Adipose tissue (tissue), 3 donors: ENCODE results near the gene SEMA4G. TPM values are rescaled to one million over a fixed set of nuclear protein-coding genes. Genes with fewer than 3 reads are reported as not detected.
"Not testable (repeated sequence)": the region's sequence is repeated elsewhere in the genome, so short reads cannot be mapped to it uniquely, and the experiment has no call there.

Source experiments
- H3K27ac ChIP-seq: one replicate; pipeline ENCODE4 v1.5.1; 2013; ENCODE audit warnings: low read depth, low read length
- WGBS, 3 donors: extraction: QIAGEN DNeasy Blood & Tissue Kit; methylation state at CpG; one replicate each; pipeline ENCODE4 v1.1.7; 2013; 5-methylcytosine and 5-hydroxymethylcytosine counted together
- polyA plus RNA-seq, 3 donors: library from polyadenylated mRNA; stranded (reverse); fragments of 200-250 nt; gene quantifications; one replicate each; pipeline ENCODE4 v1.2.3, GENCODE V29; 2013
- donor health status: healthy with polysubstance abuse.
- donor health status: Bipolar disorder and iron deficiency.
- donor health status: healthy.

The SEMA4G gene
- polyA plus RNA-seq, 3 donors: 1.6 to 10.0 (median 2.3) TPM

- 23 to 45% (median 43%) methylated on average over 13 of the region's 13 CpGs for WGBS, 3 donors
- no peak overlapping the region for H3K27ac ChIP-seq
These were observed 991 bp downstream of the SEMA4G start for GRCh38 chr10:100970076-100970913.

DNA sequence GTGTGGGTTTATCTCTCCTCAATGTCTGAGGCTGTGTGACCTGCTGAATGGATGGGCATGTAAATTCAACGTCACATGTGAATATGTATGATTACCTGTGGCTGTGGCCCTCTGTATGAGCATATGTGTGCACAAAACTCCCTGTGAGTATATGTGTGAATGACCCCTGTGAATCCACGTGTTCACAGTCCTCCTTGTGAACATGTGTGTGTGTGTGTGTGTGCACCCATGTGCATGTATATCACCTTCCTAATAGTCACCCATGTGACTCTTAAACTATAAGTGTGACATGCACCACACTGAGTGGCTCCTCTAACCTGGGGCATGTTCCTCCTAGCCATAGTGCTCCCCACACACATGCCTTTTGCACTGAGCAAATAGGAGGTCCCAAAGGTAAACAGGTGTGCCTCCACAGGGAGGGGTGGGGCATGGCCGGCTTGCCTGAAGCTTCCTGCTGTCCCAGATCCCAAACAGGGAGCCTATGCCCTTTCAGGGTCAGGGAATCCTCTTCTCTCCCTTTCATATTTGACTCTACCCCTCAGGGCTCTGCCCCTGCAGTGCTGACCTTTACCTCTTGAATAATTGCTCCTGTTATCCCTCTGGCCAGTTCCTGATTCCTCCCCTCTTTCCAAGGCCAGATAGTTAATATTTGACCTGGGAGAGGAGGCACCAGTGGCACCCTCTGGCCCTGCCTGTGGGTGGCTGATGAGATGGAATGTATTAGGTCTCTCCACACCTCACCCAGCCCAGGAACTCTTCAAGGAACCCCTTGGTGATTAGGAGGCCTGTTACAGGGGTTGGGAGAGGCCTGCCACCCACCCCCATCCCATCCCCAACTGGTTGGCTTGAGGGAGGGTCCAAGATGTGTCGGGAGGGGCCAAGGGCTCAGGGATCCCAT, 1.9 kb downstream of the SEMA4G start:
- no peak overlapping the region for H3K27ac ChIP-seq
- WGBS, 3 donors: 22 to 86% (median 75%) methylated on average over 4 of the region's 4 CpGs

DNA sequence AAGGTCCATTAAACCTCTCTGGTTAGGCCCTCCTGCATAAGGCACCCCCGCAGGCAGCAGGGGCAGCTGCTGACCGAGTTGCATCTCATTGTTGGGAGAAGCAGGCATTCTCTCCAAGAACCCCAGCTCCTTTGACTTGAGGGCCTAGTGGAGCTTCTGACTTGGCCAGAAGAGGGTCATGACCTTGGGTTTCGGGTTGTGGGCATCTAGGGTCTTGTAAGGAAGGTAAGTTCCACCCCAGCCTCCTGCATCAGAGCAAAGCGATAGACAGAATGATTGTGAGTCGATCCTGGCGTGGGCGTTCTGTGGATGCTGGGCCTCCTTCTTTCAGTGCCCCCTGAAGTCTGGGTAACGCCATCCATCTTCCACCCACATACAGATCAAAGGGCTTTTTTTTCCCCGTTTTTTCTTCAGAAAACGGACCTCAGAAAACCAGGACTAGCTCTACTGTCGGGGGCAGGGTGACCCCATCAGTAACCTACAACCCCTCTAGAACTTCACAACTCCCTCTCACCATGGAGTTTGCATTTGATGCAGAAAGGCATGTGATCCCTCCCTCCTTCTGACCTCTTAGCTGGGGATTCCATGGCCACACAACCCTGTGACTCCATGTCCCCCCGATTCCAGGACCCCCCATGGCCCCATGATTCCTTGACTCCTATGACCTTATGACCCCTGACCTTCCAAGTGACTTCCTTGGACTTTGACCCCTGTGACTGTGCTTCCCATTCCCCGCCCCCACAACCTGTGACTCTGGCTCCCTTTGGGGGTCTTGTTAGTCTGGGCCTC, 3.0 kb downstream of the SEMA4G start:
- no peak overlapping the region for H3K27ac ChIP-seq
- 69 to 86% (median 80%) methylated on average over 13 of the region's 13 CpGs for whole genome bisulfite sequencing, 3 donors

DNA sequence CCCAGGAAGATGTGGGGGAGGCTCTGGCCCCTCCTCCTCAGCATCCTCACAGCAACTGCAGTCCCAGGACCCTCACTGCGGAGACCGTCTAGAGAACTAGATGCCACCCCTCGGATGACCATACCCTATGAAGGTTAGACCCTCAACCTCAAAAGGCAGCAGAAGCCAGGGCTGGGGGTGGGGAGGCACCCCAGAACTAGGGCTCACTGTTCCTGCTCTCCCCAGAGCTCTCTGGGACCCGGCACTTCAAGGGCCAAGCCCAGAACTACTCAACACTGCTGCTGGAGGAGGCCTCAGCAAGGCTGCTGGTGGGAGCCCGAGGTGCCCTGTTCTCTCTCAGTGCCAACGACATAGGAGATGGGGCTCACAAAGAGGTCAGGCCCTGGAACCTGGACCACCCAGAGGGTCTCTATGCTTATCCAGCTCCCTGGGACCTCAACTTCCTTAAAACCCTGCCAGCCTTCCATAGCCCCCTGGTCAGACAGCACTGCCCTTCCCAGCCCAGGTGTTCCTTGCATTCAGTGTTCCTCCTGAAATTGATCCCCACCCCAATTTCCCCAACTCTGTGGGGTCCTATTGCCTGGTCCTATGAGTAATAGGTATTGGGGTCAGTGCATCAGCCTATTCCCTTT, 3.7 kb downstream of the SEMA4G start:
- WGBS, 3 donors: 91 to 95% (median 95%) methylated on average over 6 of the region's 6 CpGs
- H3K27ac ChIP-seq: no peak overlapping the region

GRCh38 chr10:100975397-100975796, 6.1 kb downstream of the SEMA4G start:
- H3K27ac ChIP-seq: not testable (repeated sequence)
- 80 to 86% (median 83%) methylated on average over 8 of the region's 8 CpGs for WGBS, 3 donors

- no peak overlapping the region for H3K27ac ChIP-seq
- WGBS, 3 donors: 73 to 93% (median 86%) methylated on average over 3 of the region's 3 CpGs
These were observed 7.6 kb downstream of the SEMA4G start for GRCh38 chr10:100976906-100977305.

- no peak overlapping the region for H3K27ac ChIP-seq
- 83 to 90% (median 85%) methylated on average over 6 of the region's 6 CpGs for WGBS, 3 donors
These were observed 8.1 kb downstream of the SEMA4G start for GRCh38 chr10:100977436-100977835.

- WGBS, 3 donors: 87 to 92% (median 89%) methylated on average over 13 of the region's 13 CpGs
- no peak overlapping the region for H3K27ac ChIP-seq
These were observed 9.0 kb downstream of the SEMA4G start for GRCh38 chr10:100978121-100978900.

DNA sequence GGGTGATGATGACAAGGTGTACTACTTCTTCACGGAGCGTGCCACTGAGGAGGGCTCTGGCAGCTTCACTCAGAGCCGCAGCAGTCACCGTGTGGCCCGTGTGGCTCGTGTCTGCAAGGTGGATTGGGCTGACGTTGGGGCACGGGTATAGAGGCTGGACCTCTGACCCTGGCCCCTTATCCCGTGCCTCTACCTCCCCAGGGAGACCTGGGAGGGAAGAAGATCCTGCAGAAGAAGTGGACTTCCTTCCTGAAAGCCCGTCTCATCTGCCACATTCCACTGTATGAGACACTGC, 9.5 kb downstream of the SEMA4G start:
- 74 to 85% (median 79%) methylated on average over 10 of the region's 10 CpGs for WGBS, 3 donors
- H3K27ac ChIP-seq: no peak overlapping the region

DNA sequence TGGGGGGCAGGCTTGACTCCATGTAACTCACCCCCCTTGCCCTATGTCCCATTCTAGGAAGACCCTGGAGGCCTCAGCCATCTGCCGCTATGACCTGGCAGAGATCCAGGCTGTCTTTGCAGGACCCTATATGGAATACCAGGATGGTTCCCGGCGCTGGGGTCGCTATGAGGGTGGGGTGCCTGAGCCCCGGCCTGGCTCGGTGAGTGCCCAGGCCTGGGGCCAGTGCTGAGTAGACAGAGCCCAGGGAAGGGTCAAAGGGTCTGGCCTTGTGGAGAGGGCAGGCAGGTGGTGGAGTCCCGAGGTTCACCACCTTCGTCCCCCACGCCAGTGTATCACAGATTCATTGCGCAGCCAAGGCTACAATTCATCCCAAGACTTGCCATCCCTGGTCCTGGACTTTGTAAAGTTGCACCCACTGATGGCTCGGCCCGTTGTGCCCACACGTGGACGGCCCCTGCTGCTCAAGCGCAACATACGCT, 10.5 kb downstream of the SEMA4G start:
- WGBS, 3 donors: 89 to 93% (median 92%) methylated on average over 12 to 16 of the region's 16 CpGs
- no peak overlapping the region for H3K27ac ChIP-seq

- 80 to 92% (median 88%) methylated on average over 2 of the region's 2 CpGs for WGBS, 3 donors
- H3K27ac ChIP-seq: no peak overlapping the region
These were observed 11.0 kb downstream of the SEMA4G start for GRCh38 chr10:100980311-100980710.

GRCh38 chr10:100980711-100981110, 11.4 kb downstream of the SEMA4G start:
- WGBS, 3 donors: 91 to 97% (median 95%) methylated on average over 7 of the region's 7 CpGs
- no peak overlapping the region for H3K27ac ChIP-seq

- 81 to 86% (median 83%) methylated on average over 5 of the region's 5 CpGs for WGBS, 3 donors
These were observed 12.0 kb downstream of the SEMA4G start for GRCh38 chr10:100981178-100981772.

GRCh38 chr10:100982916-100983830, 13.9 kb downstream of the SEMA4G start:
- no peak overlapping the region for H3K27ac ChIP-seq
- WGBS, 3 donors: 86 to 91% (median 89%) methylated on average over 24 of the region's 24 CpGs

More at GRCh38 chr10:100981178-100981772, 12.0 kb downstream of the SEMA4G start:
- no peak overlapping the region for H3K27ac ChIP-seq

DNA sequence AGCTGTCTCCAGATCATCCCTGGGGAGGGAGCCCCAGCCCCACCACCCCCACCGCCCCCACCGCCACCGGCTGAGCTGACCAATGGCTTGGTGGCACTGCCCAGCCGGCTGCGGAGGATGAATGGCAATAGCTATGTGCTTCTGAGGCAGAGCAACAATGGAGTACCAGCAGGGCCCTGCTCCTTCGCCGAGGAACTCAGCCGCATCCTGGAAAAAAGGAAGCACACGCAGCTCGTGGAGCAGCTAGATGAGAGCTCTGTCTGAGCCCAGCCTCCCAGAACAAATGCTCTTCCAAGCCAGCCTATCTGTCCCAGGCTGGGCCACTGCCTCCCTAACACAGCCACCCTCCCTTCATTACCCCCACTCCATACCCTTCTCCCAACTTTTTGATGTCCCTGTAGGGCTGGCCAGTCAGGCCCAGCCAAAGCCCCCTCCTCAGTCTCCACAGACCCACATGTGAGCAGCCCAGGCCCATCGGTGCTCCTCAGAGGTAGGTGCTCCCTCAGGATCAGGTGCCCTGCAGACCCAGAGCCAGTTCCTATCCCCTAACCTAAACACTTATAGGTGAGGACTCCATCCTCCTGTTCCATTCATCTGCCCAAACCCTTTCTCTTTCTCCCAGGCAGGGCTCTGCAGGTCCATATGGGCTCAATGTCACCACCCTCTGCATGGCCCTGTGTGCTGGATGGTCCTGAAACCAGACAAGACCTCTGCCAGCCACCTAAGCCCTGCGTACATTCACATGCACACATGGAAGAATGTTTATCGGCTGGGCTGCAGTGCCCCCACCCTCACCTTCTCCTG, 14.8 kb downstream of the SEMA4G start:
- WGBS, 3 donors: 81 to 88% (median 82%) methylated on average over 10 to 13 of the region's 13 CpGs
- H3K27ac ChIP-seq: no peak overlapping the region
